ENCODE results near the gene ADGRL3. TPM values are rescaled to one million over a fixed set of nuclear protein-coding genes. Genes with fewer than 3 reads are reported as not detected.

ADGRL3 gene
- polyA plus RNA-seq, 2 donors = 0.12 to 0.20 TPM

- Histone ChIP-seq H3K9me3 (ENCODE audit: control insufficient read depth in 2 of 2, insufficient read depth in 1 of 2, low read depth in 1 of 2, low read length in 1 of 2) (no peaks in the 10 kb centered on the region), H3K27ac (ENCODE audit: low read depth in 2 of 2, low read length in 1 of 2) (no peak overlapping the region), H3K36me3 (ENCODE audit: control insufficient read depth in 2 of 2, insufficient read depth in 2 of 2, low read length in 1 of 2) (no peaks in the 10 kb centered on the region), H3K27me3 (ENCODE audit: control insufficient read depth in 1 of 2, insufficient read depth in 2 of 2, low read length in 2 of 2) (no peaks in the 10 kb centered on the region), H3K4me1 (ENCODE audit: control insufficient read depth in 2 of 2, insufficient read depth in 2 of 2, low read length in 1 of 2) (no peaks in the 10 kb centered on the region), H3K4me3 (ENCODE audit: low read depth in 1 of 2, low read length in 2 of 2) (no peak overlapping the region)
Measured at GRCh38 chr4:61437923-61438322, 237.8 kb downstream of the ADGRL3 start.

- Histone ChIP-seq H3K4me3 (ENCODE audit: low read depth in 1 of 2, low read length in 2 of 2) (no peak overlapping the region), H3K27ac (ENCODE audit: low read depth in 2 of 2, low read length in 1 of 2) (no peak overlapping the region), H3K36me3 (ENCODE audit: control insufficient read depth in 2 of 2, insufficient read depth in 2 of 2, low read length in 1 of 2) (no peaks in the 10 kb centered on the region), H3K27me3 (ENCODE audit: control insufficient read depth in 1 of 2, insufficient read depth in 2 of 2, low read length in 2 of 2) (no peaks in the 10 kb centered on the region), H3K4me1 (ENCODE audit: control insufficient read depth in 2 of 2, insufficient read depth in 2 of 2, low read length in 1 of 2) (no peaks in the 10 kb centered on the region), H3K9me3 (ENCODE audit: control insufficient read depth in 2 of 2, insufficient read depth in 1 of 2, low read depth in 1 of 2, low read length in 1 of 2) (no peaks in the 10 kb centered on the region)
- WGBS, 2 donors = 81 to 90% methylated on average over 4 of the region's 4 CpGs
Measured at GRCh38 chr4:61440321-61440720, 240.2 kb downstream of the ADGRL3 start.

DNA sequence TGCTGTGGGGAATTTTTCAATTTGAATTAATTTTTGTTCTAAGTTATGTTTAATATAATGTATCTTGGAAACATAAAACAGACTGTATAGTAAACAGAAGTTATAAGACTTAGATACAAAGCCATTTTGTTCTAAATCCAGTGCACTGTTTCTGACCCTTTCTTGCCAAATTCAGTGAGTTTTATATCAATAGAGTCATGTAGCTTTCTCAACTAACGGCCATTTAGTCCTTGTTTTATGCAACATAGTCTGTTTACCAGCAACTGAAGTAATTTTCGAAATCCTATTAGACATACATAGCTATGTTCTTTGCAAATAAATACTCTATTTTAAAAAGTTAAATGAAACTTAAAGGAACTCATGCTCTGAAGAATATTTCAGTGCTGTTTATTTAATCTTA is 242.8 kb downstream of the ADGRL3 start:
- Histone ChIP-seq H3K36me3 (ENCODE audit: control insufficient read depth in 2 of 2, insufficient read depth in 2 of 2, low read length in 1 of 2) (no peaks in the 10 kb centered on the region), H3K27ac (ENCODE audit: low read depth in 2 of 2, low read length in 1 of 2) (no peak overlapping the region), H3K4me3 (ENCODE audit: low read depth in 1 of 2, low read length in 2 of 2) (no peak overlapping the region), H3K4me1 (ENCODE audit: control insufficient read depth in 2 of 2, insufficient read depth in 2 of 2, low read length in 1 of 2) (no peaks in the 10 kb centered on the region), H3K27me3 (ENCODE audit: control insufficient read depth in 1 of 2, insufficient read depth in 2 of 2, low read length in 2 of 2) (no peaks in the 10 kb centered on the region), H3K9me3 (ENCODE audit: control insufficient read depth in 2 of 2, insufficient read depth in 1 of 2, low read depth in 1 of 2, low read length in 1 of 2) (no peaks in the 10 kb centered on the region)
- 73 to 78% methylated on average over 2 of the region's 2 CpGs for WGBS, 2 donors

DNA sequence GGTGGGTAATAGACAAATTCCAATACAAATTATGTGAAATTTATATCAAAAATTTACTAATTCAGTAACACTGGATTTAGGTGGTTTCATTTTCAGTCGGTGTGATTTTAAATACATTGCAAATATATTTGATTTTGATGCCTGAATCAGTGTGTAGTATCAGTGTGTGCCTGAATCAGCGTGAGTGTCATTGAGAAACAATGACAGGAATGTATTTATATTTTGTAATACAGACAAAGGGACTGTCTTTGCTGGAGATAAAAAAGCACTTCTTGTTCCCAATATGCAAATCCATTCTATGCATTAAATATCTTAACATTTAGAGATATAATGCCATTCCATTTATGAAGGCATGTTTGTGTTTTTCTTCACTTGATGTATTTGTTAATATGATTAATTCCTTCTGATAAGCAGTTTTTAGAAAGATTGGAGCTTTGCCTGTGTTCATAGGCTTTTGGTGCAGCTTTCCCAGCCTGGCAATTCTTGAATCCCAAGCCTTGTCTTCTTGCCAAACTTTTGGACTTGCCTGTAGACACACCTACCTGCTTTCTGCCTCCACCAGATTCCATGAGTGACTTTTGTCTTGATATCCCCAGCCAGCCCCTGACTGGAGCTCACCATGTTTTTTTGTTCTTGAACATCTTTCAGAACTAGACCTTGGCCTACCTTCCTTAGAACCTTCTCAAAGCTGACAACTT is 243.8 kb downstream of the ADGRL3 start:
- Histone ChIP-seq H3K9me3 (ENCODE audit: control insufficient read depth in 2 of 2, insufficient read depth in 1 of 2, low read depth in 1 of 2, low read length in 1 of 2) (no peaks in the 10 kb centered on the region), H3K4me3 (ENCODE audit: low read depth in 1 of 2, low read length in 2 of 2) (no peak overlapping the region), H3K27me3 (ENCODE audit: control insufficient read depth in 1 of 2, insufficient read depth in 2 of 2, low read length in 2 of 2) (no peaks in the 10 kb centered on the region), H3K36me3 (ENCODE audit: control insufficient read depth in 2 of 2, insufficient read depth in 2 of 2, low read length in 1 of 2) (no peaks in the 10 kb centered on the region), H3K27ac (ENCODE audit: low read depth in 2 of 2, low read length in 1 of 2) (no peak overlapping the region), H3K4me1 (ENCODE audit: control insufficient read depth in 2 of 2, insufficient read depth in 2 of 2, low read length in 1 of 2) (no peaks in the 10 kb centered on the region)
- WGBS, 2 donors = 52 to 53% methylated on average over 2 of the region's 2 CpGs

DNA sequence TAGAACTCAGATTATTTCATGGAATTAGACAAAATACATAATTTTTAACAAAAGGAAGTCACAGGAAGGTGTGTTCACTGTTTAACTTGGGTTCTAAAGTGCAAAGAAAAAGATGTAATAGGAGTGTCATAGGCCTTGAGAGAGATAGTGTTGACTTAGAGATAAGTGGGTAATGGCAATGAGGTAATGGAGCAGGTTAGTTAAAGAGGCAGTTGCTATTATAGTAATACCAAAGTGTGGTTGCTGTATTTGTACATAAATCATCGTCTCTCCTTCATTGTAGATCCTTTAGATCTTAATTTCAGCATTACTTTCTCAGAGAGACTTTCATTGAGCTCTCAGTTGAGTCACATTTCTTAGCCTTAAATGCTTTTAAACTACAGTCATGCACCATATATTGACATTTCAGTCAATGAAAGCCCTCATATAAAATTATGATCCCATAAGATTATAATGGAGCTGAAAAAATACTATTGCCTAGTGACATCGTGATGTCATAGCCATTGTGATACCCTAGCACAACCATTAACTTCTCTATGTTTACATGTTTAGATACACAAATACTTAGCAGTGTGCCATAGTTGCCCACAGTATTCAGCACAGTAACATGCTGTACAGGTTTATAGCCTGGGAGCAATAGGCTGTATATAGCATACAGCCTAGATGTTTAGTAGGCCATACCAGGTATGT is 245.4 kb downstream of the ADGRL3 start:
- Histone ChIP-seq H3K4me1 (ENCODE audit: control insufficient read depth in 2 of 2, insufficient read depth in 2 of 2, low read length in 1 of 2) (no peaks in the 10 kb centered on the region), H3K27me3 (ENCODE audit: control insufficient read depth in 1 of 2, insufficient read depth in 2 of 2, low read length in 2 of 2) (no peaks in the 10 kb centered on the region), H3K27ac (ENCODE audit: low read depth in 2 of 2, low read length in 1 of 2) (no peak overlapping the region), H3K4me3 (ENCODE audit: low read depth in 1 of 2, low read length in 2 of 2) (no peak overlapping the region), H3K36me3 (ENCODE audit: control insufficient read depth in 2 of 2, insufficient read depth in 2 of 2, low read length in 1 of 2) (no peaks in the 10 kb centered on the region), H3K9me3 (ENCODE audit: control insufficient read depth in 2 of 2, insufficient read depth in 1 of 2, low read depth in 1 of 2, low read length in 1 of 2) (no peaks in the 10 kb centered on the region)
- WGBS, 2 donors = 82 to 85% methylated on average over 2 of the region's 2 CpGs

GRCh38 chr4:61446941-61447340 is 246.8 kb downstream of the ADGRL3 start:
- Histone ChIP-seq H3K4me3 (ENCODE audit: low read depth in 1 of 2, low read length in 2 of 2) (no peak overlapping the region), H3K4me1 (ENCODE audit: control insufficient read depth in 2 of 2, insufficient read depth in 2 of 2, low read length in 1 of 2) (no peaks in the 10 kb centered on the region), H3K36me3 (ENCODE audit: control insufficient read depth in 2 of 2, insufficient read depth in 2 of 2, low read length in 1 of 2) (no peaks in the 10 kb centered on the region), H3K27ac (ENCODE audit: low read depth in 2 of 2, low read length in 1 of 2) (no peak overlapping the region), H3K27me3 (ENCODE audit: control insufficient read depth in 1 of 2, insufficient read depth in 2 of 2, low read length in 2 of 2) (no peaks in the 10 kb centered on the region), H3K9me3 (ENCODE audit: control insufficient read depth in 2 of 2, insufficient read depth in 1 of 2, low read depth in 1 of 2, low read length in 1 of 2) (peaks cover 0 to under 1% of the 10 kb centered on the region in 2 donors)

DNA sequence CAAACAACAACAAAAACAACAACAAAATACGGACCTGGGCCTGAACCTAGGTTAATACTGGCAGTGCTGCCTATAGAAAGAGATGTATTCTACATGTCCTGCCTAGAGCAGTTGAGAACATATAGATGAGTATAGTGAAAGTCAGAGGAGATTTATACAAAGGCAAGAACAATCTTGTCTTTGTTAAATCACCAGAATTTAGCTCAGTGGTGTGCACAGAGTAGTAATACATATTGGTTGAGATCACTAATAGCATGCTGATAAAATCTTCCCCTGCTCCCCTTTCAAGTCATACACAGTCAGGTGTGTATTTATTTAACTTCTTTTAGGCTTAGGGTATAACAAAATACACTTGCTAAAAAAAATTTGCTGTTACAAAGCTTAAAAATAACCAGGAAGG is 247.8 kb downstream of the ADGRL3 start:
- H3K4me3 ChIP-seq (ENCODE audit: low read depth in 1 of 2, low read length in 2 of 2) = no peak overlapping the region
- H3K27ac ChIP-seq (ENCODE audit: low read depth in 2 of 2, low read length in 1 of 2) = no peak overlapping the region
- H3K27me3 ChIP-seq (ENCODE audit: control insufficient read depth in 1 of 2, insufficient read depth in 2 of 2, low read length in 2 of 2) = no peaks in the 10 kb centered on the region
- peaks cover 0 to 3% of the 10 kb centered on the region in 2 donors for H3K9me3 ChIP-seq (ENCODE audit: control insufficient read depth in 2 of 2, insufficient read depth in 1 of 2, low read depth in 1 of 2, low read length in 1 of 2)
- 83 to 85% methylated on average over 1 of the region's 1 CpG for WGBS, 2 donors
- no peaks in the 10 kb centered on the region for H3K4me1 ChIP-seq (ENCODE audit: control insufficient read depth in 2 of 2, insufficient read depth in 2 of 2, low read length in 1 of 2)
- no peaks in the 10 kb centered on the region for H3K36me3 ChIP-seq (ENCODE audit: control insufficient read depth in 2 of 2, insufficient read depth in 2 of 2, low read length in 1 of 2)

DNA sequence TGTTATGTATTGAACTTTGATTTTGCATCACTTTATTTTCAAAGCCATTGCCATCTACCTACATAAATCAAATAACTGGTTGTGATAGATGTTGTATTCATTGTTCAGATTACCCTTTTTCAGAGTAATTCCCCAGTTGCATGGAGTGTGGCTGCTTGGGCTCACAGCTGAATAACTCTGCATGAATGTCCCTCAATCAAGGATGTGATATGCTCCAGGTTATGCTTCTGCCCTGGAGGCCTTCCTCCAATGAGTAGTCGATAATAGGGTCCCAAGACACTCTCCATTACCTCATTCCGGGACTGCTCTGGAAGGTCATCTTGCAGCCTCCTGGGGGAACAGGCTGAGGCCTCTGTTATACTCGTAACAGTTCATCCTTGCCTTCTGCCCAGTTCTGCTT is 251.8 kb downstream of the ADGRL3 start:
- Histone ChIP-seq H3K4me3 (ENCODE audit: low read depth in 1 of 2, low read length in 2 of 2) (no peak overlapping the region), H3K27me3 (ENCODE audit: control insufficient read depth in 1 of 2, insufficient read depth in 2 of 2, low read length in 2 of 2) (no peaks in the 10 kb centered on the region)
- WGBS, 2 donors = 83 to 88% methylated on average over 3 of the region's 3 CpGs

DNA sequence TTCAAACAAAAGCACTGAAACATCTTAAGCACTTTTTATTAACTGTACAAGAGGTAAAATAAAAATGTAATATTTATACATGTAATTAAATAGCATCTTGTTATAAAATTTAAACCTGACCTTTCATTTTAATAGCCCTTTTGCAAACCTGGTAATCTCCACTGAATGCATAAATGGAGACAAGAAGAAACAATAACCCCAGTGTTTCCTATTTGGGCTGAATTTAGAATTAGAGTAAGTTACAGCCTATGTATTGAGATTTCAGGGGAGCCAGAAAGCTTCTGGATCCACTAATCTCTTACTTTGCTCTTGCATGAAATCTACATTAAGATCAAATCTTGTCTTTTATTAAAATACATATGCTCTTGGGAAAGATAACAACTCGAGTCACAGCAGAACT is 261.8 kb downstream of the ADGRL3 start:
- no peak overlapping the region for H3K4me3 ChIP-seq (ENCODE audit: low read depth in 1 of 2, low read length in 2 of 2)
- 26 to 41% methylated on average over 1 of the region's 1 CpG for WGBS, 2 donors
- H3K4me1 ChIP-seq (ENCODE audit: control insufficient read depth in 2 of 2, insufficient read depth in 2 of 2, low read length in 1 of 2) = no peaks in the 10 kb centered on the region
- peak overlapping the region in 1 of 2 donors; percentile 29 for H3K27ac ChIP-seq (ENCODE audit: low read depth in 2 of 2, low read length in 1 of 2)
- H3K36me3 ChIP-seq (ENCODE audit: control insufficient read depth in 2 of 2, insufficient read depth in 2 of 2, low read length in 1 of 2) = no peaks in the 10 kb centered on the region
- no peaks in the 10 kb centered on the region for H3K9me3 ChIP-seq (ENCODE audit: control insufficient read depth in 2 of 2, insufficient read depth in 1 of 2, low read depth in 1 of 2, low read length in 1 of 2)
- no peaks in the 10 kb centered on the region for H3K27me3 ChIP-seq (ENCODE audit: control insufficient read depth in 1 of 2, insufficient read depth in 2 of 2, low read length in 2 of 2)

More for the DNA sequence above, 251.8 kb downstream of the ADGRL3 start:
- Histone ChIP-seq H3K27ac (ENCODE audit: low read depth in 2 of 2, low read length in 1 of 2) (no peak overlapping the region), H3K36me3 (ENCODE audit: control insufficient read depth in 2 of 2, insufficient read depth in 2 of 2, low read length in 1 of 2) (no peaks in the 10 kb centered on the region), H3K4me1 (ENCODE audit: control insufficient read depth in 2 of 2, insufficient read depth in 2 of 2, low read length in 1 of 2) (no peaks in the 10 kb centered on the region), H3K9me3 (ENCODE audit: control insufficient read depth in 2 of 2, insufficient read depth in 1 of 2, low read depth in 1 of 2, low read length in 1 of 2) (peaks cover 0 to 3% of the 10 kb centered on the region in 2 donors)
